GM11168 (cell line): Measurements from ENCODE around the gene SERP1.

Source experiments
- in situ Hi-C: fragments of 300-500 bp; cut with MboI; formaldehyde crosslinking; loops from one replicate; pipeline ENCODE4 v1.12.0; 2022; ENCODE audit warnings: low sequenced_read_pairs; ENCODE audit not compliant: unreplicated experiment

SERP1 gene

DNA sequence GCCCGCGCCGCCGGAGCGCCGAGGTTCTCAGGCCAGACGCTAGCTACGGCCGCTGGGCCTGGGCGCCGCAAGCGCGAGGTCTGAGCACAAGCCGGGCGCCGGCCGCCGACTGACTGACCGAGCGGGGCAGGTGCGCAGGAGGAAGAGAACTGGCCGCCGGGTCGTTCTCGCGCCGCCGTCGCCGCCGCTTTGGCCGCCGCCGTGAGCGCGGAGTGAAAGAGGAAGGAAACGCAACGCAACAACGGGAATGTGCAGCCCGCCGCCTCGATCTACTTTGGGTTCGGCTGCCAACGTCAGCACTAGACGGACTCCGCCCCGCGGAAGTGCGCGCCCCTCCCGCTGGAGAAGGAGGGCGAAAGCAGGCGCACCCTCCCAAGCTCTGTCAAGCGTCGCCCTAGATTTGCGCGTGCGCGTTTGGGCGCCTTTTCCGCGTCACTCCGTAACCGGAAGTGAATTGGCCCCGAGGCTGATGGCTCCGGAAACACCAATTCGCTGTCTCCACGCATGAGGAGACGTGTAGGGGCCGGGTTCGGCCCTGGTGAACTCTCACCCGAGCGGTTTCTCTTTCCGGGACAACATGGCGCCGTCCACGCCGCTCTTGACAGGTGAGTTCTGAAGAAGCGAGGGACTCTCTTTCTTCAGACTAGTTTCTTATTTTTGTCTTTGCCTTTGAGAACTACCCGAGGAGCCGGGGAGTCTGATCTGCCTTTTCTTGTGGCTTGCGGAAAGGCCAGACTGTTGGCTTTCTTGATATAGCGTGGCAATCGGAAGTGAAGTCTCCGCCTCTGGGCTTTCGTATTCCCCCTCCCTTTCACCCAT, at the start of gene SERP1, which contains the start of gene EIF2A:
Gene SERP1, minus strand, starts transcription at position 271 of the 819 bp plus-strand sequence. CDS start 361 bp downstream, outside the sequence.
Gene EIF2A, plus strand, starts transcription at position 562 of the 819 bp plus-strand sequence. Its CDS starts 16 bp downstream, at position 578.
- in situ Hi-C loops, result no loop called here

DNA sequence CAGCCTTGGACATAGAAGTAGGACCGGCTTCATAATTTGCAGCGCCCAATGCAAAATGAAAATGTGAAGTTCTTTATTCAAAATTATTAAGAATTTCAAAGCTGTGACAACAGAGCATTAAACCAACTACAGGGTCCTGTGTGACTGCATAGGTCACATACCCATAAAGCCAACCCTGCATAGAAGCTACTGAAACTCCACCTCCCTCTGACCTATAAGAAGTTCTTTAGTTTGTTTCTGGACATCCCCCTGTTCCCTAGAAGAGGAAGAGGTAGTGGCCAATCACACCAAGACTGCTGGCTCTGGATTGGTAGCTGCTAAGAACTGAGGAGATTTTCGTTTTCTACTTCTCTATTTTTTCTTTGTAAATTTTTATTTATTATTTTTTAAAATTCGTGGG, 47.9 kb upstream of the SERP1 start:
- in situ Hi-C loops, result no loop called here

DNA sequence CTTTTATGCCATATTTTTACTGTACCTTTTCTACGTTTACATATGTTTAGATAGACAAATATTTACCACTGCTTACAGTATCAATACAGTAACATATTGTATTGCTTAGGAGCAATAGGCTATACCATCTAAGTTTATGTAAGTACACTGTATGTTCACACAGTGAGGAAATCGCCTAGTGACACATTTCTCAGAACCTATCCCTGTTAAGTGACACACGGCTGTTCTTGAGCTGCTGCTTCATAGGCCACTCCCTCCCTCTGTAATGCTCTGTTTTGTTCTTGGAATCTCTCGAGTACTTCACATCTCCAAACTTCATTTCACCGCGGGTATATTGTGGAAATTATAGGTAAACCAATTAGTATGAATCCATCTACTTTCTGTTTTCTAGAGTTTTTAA, 43.5 kb upstream of the SERP1 start:
- in situ Hi-C loops, result no loop called here

DNA sequence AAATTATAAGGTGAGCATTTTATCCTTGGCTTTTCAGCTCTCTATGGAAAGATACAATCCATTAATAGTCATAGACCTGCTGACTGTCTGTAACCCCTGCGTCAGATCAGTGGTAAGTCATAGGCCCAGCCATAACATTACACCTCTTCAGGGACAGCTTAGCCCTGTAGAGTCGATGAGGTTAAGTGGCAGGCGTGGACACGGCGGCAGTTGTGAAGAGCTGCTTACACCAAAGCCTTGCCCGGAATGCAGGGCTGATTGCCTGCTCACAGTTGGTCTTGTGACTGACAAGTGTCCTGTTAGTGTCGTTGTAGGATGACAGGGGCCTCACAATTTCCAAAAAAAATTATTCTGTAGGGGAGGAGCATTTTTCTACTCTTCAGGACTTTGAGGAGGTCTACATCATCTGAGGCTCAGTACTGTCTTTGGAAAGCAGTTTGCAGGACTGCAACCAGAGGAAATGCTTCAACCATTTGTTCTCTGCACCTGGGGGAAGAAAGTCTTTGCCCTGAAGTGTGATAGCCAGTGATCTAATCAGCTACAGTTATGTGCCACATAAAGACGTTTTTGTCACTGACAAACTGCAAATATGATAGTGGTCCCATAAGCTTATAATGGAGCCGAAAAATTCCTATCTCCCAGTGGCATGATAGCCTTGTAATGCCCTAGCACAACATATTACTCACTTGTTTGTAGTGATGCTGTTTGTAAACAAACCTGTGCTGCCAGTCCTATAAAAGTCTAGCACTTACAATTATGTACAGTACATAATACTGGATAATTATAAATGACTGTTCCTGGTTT, 41.9 kb upstream of the SERP1 start:
- in situ Hi-C loops, result no loop called here

DNA sequence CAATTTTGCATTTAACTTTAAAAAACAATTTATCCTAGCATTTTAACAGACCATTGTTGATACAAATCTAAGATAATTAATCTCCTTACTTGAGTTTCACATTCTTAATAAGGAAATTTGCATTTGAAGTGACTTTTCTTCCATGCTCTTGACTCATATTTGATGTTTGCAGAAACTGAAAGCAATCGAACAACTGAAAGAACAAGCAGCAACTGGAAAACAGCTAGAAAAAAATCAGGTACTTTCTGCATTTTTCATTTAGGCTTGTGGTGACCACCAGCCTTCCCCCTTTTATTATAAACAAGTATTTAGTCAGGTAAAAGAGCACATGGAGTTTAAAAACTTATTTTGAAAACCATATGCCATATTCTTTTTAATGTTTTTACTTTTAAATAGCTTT, 36.7 kb upstream of the SERP1 start:
- in situ Hi-C loops, result no loop called here

GRCh38 chr3:150582620-150583019, 36.3 kb upstream of the SERP1 start:
- in situ Hi-C loops, result no loop called here

- in situ Hi-C loops, result no loop called here
These were observed 34.9 kb upstream of the SERP1 start for GRCh38 chr3:150581174-150581573.

DNA sequence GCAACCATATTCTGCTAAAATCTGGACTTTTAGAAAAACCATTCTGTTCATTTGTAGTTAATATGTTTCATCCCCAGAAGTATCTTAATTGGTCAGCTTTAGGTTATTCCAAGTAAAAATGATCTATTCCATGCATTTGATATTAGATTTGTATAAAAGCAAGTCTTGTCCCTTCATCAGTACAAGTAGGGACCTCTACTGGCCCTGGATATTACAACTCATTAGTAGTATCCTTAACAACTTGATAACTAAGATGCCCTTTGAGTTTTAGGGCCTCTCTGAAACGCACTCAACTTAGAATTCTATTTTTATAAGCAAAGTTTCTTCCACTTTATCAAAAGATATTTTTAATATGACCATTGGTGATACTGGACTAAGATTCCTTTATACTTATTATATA, 31.6 kb upstream of the SERP1 start:
- in situ Hi-C loops, result no loop called here

DNA sequence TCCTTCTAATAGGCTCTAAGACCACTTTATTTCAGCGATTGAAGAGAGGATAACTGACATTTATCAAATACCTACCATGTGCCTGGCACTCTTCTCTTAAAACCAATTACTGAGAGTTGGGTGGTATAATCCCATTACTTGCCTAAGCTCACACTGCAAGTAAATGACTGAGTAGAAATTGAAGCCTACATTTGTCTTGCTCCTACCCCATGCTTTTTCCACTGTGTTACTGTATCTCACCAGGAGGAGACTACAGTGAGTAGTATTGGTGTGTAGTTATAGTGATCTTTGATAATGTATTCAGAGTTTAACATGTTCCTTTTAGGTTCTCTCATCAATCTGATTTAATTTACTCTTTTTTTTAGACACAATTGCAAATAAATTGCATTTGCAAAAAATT, 21.0 kb upstream of the SERP1 start:
- in situ Hi-C loops, result no loop called here

DNA sequence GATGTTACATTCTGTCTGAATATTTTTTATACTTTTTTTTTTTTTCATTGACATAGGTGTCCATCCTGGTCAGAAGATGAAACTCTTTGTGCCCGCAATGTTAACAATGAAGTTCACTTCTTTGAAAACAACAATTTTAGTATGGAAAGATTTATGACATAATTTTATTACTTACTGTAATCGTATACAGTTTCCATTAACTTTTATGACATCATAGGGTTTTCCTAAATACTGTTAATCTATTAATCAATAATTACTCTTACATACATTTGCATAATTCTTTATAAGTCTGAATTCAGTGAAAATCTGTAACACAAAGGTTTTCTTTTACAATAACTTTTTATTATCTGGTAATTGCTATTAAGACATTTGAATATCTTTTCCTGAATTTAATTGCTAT, 17.9 kb upstream of the SERP1 start:
- in situ Hi-C loops, result no loop called here

DNA sequence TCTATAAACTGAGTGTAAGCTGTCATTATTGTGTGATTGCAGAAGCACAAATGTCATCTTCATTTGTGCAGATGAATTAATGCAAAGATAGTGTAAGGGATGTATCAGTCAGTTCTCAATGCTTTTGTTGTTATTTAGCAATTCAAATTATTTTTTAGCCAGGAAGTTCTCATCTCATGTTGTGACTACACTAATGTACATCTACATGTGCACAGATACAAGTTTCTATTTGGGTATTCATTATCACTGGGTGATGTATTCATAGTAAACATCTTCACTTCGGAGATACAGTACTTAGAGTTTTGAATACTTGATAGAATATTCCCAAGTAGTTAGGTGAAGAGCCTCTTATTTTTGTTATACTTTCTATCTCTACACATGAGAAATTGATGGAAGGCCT, 11.4 kb upstream of the SERP1 start:
- in situ Hi-C loops, result no loop called here

- in situ Hi-C loops, result no loop called here
These were observed 10.5 kb upstream of the SERP1 start for GRCh38 chr3:150556792-150557191.

GRCh38 chr3:150555859-150556436, 9.7 kb upstream of the SERP1 start:
- in situ Hi-C loops, result no loop called here

GRCh38 chr3:150547045-150547741, 897 bp upstream of the SERP1 start:
- in situ Hi-C loops, result no loop called here

- in situ Hi-C loops, result no loop called here
These were observed 674 bp downstream of the SERP1 start for GRCh38 chr3:150545419-150546225.

DNA sequence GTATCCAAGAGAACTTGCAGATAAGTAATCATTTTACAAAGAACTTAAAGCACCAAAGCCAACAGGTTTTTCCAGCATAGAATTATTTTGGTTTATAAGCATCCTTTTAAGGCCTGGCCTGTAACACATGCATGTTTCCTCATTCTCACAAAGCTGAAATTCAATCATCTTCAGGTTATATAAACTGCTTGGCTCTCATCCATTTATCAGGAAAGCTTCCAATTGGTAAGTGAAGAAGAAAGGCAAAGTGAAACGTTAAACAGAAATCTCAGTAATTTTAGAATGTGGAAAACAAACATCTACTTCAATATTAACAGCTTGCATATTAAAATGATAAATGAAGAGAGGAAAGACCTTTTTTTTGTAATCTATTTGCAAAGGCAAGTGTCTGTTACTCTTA, 1.6 kb downstream of the SERP1 start:
- in situ Hi-C loops, result no loop called here

- in situ Hi-C loops, result no loop called here
These were observed 2.3 kb downstream of the SERP1 start for GRCh38 chr3:150544041-150544440.

GRCh38 chr3:150543531-150543930, 2.8 kb downstream of the SERP1 start:
- in situ Hi-C loops, result no loop called here

- in situ Hi-C loops, result no loop called here
These were observed 3.2 kb downstream of the SERP1 start for GRCh38 chr3:150543128-150543527.

DNA sequence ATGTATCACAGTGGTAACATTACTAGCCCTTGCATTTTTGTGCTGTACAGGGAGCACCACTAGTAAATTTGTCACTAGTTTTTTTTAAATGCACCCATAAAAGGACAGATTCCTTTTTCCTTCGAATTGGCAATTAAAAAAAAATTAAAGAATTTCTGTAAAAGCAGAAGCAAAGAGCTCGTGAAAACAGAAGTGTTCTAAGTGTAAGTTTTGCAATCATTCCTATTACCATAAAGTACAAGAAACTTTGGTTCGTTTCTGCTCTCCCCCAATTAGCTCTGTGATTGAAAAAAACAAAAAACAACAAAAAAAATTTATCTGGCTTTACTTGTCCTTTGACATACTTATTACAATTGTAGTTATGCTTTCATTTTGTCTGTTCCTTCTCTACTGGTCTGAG, 5.3 kb downstream of the SERP1 start:
- in situ Hi-C loops, result no loop called here
